Karpas-422 (cell line): ENCODE data around the gene PEF1. TPM values are rescaled to one million over a fixed set of nuclear protein-coding genes. Genes with fewer than 3 reads are reported as not detected.

Experiments used
- DNase-seq: peaks from one replicate; pipeline ENCODE4 v3.0.0-alpha.2; 2015
- H2AFZ ChIP-seq: fragments of 200-600 bp; sonication (generic); 2 replicates; pipeline ENCODE4 v1.6.1; 2014; ENCODE audit warnings: antibody characterized with exemption, low read length, mixed read lengths
- H3K27ac ChIP-seq: fragments of 200-600 bp; sonication (generic); 2 replicates; pipeline ENCODE4 v1.5.1; 2014; ENCODE audit warnings: mild to moderate bottlenecking, low read length, moderate library complexity
- H3K27me3 ChIP-seq: fragments of 200-600 bp; sonication (generic); 2 replicates; pipeline ENCODE4 v1.6.1; 2014; ENCODE audit warnings: low read length, mixed read lengths
- H3K36me3 ChIP-seq: fragments of 200-600 bp; sonication (generic); 2 replicates; pipeline ENCODE4 v1.6.1; 2014; ENCODE audit warnings: low read length, mixed read lengths; ENCODE audit not compliant: insufficient read depth
- H3K4me1 ChIP-seq: fragments of 200-600 bp; sonication (generic); 2 replicates; pipeline ENCODE4 v1.6.1; 2014; ENCODE audit warnings: mild to moderate bottlenecking, low read length, mixed read lengths
- H3K4me2 ChIP-seq: fragments of 200-600 bp; sonication (generic); 2 replicates; pipeline ENCODE4 v1.6.1; 2014; ENCODE audit warnings: low read length, low read depth, mild to moderate bottlenecking; ENCODE audit not compliant: poor library complexity, severe bottlenecking
- H3K4me3 ChIP-seq: fragments of 200-600 bp; sonication (generic); 2 replicates; pipeline ENCODE4 v1.5.1; 2014; ENCODE audit warnings: mild to moderate bottlenecking, antibody characterized with exemption, low read length, mixed read lengths
- H3K79me2 ChIP-seq: fragments of 200-600 bp; sonication (generic); 2 replicates; pipeline ENCODE4 v1.6.1; 2014; ENCODE audit warnings: mild to moderate bottlenecking, low read length, mixed read lengths
- H3K9ac ChIP-seq: fragments of 200-600 bp; sonication (generic); 2 replicates; pipeline ENCODE4 v1.6.0; 2014; ENCODE audit warnings: low read length
- H3K9me2 ChIP-seq: fragments of 200-600 bp; sonication (generic), shearing (Covaris generic); replicated peaks from 2 replicates; pipeline ENCODE4 v1.6.0; 2014; ENCODE audit warnings: mild to moderate bottlenecking, low read length, moderate library complexity; ENCODE audit not compliant: insufficient read depth
- H3K9me3 ChIP-seq: fragments of 300-700, 200-600 bp; sonication (generic); 2 replicates; pipeline ENCODE4 v1.6.1; 2014; ENCODE audit warnings: low read length, mixed read lengths
- H4K20me1 ChIP-seq: fragments of 200-600 bp; sonication (generic); 2 replicates; pipeline ENCODE4 v1.6.1; 2014; ENCODE audit warnings: mild to moderate bottlenecking, antibody characterized with exemption, low read length, low read depth; ENCODE audit not compliant: insufficient read depth
- total RNA-seq: library from RNA; depleted of rRNA; stranded (reverse); fragments of >200 nt; shearing (Covaris generic); gene quantifications from 2 replicates; pipeline ENCODE4 v1.2.3, GENCODE V29; 2014; ENCODE audit warnings: low replicate concordance

Gene PEF1
- total RNA-seq, 1 experiment from 2014 or later: 53.0 TPM

DNA sequence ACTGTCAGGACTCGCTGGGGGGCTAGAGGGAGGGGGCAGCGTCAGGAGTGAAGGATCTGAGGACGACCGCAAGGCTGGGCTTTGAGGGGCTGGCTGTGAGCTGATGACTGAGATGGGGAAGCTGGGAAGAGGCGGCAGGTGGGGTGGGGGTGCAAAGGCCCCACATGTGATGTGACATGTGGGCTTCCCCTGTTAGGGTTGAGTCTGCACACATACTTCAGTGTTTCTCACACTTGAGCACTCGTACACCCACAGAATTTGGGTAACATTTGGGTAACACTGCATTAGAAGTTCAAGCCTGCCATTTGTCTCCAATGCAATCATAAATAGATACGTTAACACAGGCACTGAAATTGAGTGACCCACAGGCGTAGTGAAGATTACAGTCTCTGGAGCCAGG, 42.9 kb upstream of the PEF1 start:
- Histone ChIP-seq H3K36me3 (no peaks in the 10 kb centered on the region), H3K4me3 (no peak overlapping the region), H3K9ac (no peak overlapping the region), H3K27ac (no peak overlapping the region), H3K27me3 (no peaks in the 10 kb centered on the region), H3K4me1 (peaks cover 8% of the 10 kb centered on the region), H3K9me2 (no peaks in the 10 kb centered on the region), H3K4me2 (no peak overlapping the region), H3K9me3 (no peaks in the 10 kb centered on the region), H4K20me1 (0 out of 2 replicates have a peak, but pooled peaks cover 3% of the 10 kb centered on the region), H2AFZ (no peak overlapping the region), H3K79me2 (no peaks in the 10 kb centered on the region)
- DNase-seq: no peak

DNA sequence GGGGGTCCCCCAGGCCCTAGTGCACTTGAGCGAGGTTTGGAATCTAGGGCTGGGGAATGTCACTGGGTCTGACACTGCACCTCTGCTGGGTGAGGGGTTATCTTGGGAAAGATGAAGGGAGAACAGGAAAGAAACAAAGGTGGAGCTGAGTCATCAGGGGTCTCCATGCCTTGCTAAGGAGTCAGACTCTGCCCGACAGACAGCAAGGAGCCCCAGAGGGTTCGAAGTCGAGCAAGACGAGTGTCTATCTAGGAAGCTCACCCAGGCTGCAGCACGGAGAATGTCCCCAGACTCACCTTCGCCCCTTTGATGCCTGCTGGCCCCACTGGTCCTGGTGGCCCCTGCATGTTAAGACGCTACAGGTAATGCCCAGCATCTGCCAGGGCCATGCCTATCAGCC, 41.1 kb upstream of the PEF1 start:
- Histone ChIP-seq H3K4me1 (peaks cover 8% of the 10 kb centered on the region), H4K20me1 (0 out of 2 replicates have a peak, but pooled peaks cover 3% of the 10 kb centered on the region), H3K4me2 (no peak overlapping the region), H3K36me3 (no peaks in the 10 kb centered on the region), H3K9me2 (no peaks in the 10 kb centered on the region), H3K9ac (no peak overlapping the region), H3K79me2 (no peaks in the 10 kb centered on the region), H3K4me3 (no peak overlapping the region), H3K27ac (no peak overlapping the region), H2AFZ (no peak overlapping the region), H3K27me3 (no peaks in the 10 kb centered on the region), H3K9me3 (no peaks in the 10 kb centered on the region)
- DNase-seq: no peak

DNA sequence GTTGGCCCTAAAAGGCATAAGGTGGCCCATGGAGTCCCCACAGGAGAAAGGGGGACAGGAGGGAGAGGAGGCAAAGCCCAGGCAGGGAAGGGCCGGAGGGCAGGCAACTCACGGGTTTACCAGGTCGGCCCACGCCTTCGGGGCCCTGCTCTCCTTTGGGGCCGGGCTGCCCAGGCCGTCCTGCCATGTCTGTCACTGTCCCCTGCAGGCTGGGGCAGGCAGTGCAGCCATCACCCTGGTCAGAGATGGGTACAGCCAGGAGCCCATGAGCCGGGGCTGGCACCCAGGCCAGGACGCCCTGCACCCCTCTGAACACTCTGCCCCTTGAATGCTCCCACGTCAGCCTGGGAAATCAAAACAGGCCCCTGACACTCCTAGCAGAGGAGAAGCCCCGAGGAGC, 39.3 kb upstream of the PEF1 start:
- Histone ChIP-seq H3K27ac (no peak overlapping the region), H3K36me3 (no peaks in the 10 kb centered on the region), H3K4me1 (peaks cover 8% of the 10 kb centered on the region), H2AFZ (no peak overlapping the region), H3K79me2 (no peaks in the 10 kb centered on the region), H3K9ac (no peak overlapping the region), H3K4me2 (no peak overlapping the region), H3K27me3 (no peaks in the 10 kb centered on the region), H3K4me3 (no peak overlapping the region), H3K9me3 (no peaks in the 10 kb centered on the region), H3K9me2 (no peaks in the 10 kb centered on the region), H4K20me1 (no peaks in the 10 kb centered on the region)
- DNase-seq: peak; percentile 76

DNA sequence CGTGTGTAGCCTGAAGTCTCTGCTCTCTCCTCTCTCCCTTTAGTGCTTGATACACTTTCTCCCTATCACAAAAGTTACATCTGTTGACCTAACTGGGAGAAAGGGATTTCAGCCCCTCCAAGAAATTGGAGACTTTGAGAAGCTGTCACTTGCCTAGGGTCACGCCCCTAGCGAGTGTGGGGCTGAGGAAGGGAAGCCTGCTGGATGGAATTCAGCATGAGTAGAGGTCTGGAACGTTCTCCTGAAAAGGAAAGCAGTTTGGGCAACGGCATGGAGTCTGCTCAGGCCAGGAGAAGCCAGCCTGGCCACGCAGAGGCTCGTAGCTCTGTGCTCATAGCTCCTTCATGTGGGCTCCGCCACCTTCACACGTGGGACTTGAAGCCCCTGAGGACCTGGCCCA, 36.7 kb upstream of the PEF1 start:
- no peak for DNase-seq
- H3K4me2 ChIP-seq: no peak overlapping the region
- no peak overlapping the region for H3K4me3 ChIP-seq
- no peaks in the 10 kb centered on the region for H3K36me3 ChIP-seq
- H3K9me3 ChIP-seq: no peaks in the 10 kb centered on the region
- no peak overlapping the region for H3K27ac ChIP-seq
- no peaks in the 10 kb centered on the region for H3K9me2 ChIP-seq
- no peaks in the 10 kb centered on the region for H3K4me1 ChIP-seq
- no peak overlapping the region for H2AFZ ChIP-seq
- no peak overlapping the region for H3K9ac ChIP-seq
- no peaks in the 10 kb centered on the region for H3K27me3 ChIP-seq
- H3K79me2 ChIP-seq: no peaks in the 10 kb centered on the region
- H4K20me1 ChIP-seq: no peaks in the 10 kb centered on the region

- H3K79me2 ChIP-seq: no peaks in the 10 kb centered on the region
- H3K9me3 ChIP-seq: no peaks in the 10 kb centered on the region
- no peak for DNase-seq
- H3K4me1 ChIP-seq: no peaks in the 10 kb centered on the region
- H3K27me3 ChIP-seq: no peaks in the 10 kb centered on the region
- no peak overlapping the region for H3K4me2 ChIP-seq
- H3K4me3 ChIP-seq: no peak overlapping the region
- no peak overlapping the region for H3K9ac ChIP-seq
- no peaks in the 10 kb centered on the region for H3K9me2 ChIP-seq
- no peaks in the 10 kb centered on the region for H4K20me1 ChIP-seq
- H3K27ac ChIP-seq: no peak overlapping the region
- no peak overlapping the region for H2AFZ ChIP-seq
- H3K36me3 ChIP-seq: no peaks in the 10 kb centered on the region
These were observed 35.1 kb upstream of the PEF1 start for GRCh38 chr1:31679676-31680230.

DNA sequence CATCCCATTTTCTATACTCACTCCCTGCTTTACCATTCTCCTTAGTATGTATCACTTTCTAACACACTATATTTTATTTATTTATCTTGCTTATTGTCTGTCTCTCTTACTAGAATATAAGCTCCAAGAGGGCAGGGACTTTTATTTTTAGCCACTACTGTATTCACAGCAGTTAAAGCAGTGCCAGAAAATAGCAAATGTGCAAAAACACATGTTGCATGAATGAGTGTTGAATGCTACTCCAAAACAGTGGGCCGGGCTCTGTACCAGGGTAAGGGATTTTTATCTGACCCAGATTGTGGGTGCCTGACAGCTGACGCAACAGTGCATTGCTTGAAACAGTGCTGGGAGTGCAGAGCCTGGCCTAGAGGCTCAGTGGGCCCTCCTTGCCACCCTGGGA, 34.4 kb upstream of the PEF1 start:
- no peak overlapping the region for H2AFZ ChIP-seq
- H3K9me3 ChIP-seq: no peaks in the 10 kb centered on the region
- H3K4me2 ChIP-seq: no peak overlapping the region
- no peaks in the 10 kb centered on the region for H4K20me1 ChIP-seq
- H3K36me3 ChIP-seq: no peaks in the 10 kb centered on the region
- no peaks in the 10 kb centered on the region for H3K9me2 ChIP-seq
- H3K4me3 ChIP-seq: no peak overlapping the region
- no peaks in the 10 kb centered on the region for H3K27me3 ChIP-seq
- no peak overlapping the region for H3K9ac ChIP-seq
- no peaks in the 10 kb centered on the region for H3K79me2 ChIP-seq
- H3K4me1 ChIP-seq: no peaks in the 10 kb centered on the region
- no peak for DNase-seq
- H3K27ac ChIP-seq: no peak overlapping the region

- DNase-seq: no peak
- Histone ChIP-seq H3K27ac (no peak overlapping the region), H3K4me3 (no peak overlapping the region), H3K4me1 (no peaks in the 10 kb centered on the region), H3K9me2 (no peaks in the 10 kb centered on the region), H3K9ac (no peak overlapping the region), H3K79me2 (no peaks in the 10 kb centered on the region), H2AFZ (no peak overlapping the region), H3K9me3 (no peaks in the 10 kb centered on the region), H3K36me3 (no peaks in the 10 kb centered on the region), H3K27me3 (no peaks in the 10 kb centered on the region), H4K20me1 (no peaks in the 10 kb centered on the region), H3K4me2 (no peak overlapping the region)
These were observed 34.0 kb upstream of the PEF1 start for GRCh38 chr1:31678681-31679080.

DNA sequence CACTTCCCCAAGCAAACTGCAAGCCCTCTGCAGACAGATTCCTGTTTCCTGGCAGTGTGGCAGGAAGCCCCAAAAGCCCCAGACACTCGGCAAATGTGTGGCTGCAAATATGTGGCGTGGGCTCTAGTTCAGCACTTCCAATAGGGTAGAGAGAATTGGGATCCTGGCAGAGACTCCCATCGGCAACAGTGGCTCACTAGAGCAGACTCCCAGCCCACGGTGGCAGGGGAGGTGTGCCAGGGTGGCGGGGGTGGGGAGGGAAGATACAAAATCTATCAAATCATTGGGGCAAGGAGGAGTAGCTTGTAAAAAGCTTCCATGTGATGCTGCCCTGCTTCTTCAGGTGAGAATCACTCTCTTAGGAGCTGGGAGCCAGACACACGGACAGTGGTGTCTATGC, 33.3 kb upstream of the PEF1 start:
- Histone ChIP-seq H3K4me3 (no peak overlapping the region), H3K79me2 (no peaks in the 10 kb centered on the region), H2AFZ (no peak overlapping the region), H3K4me1 (no peaks in the 10 kb centered on the region), H3K36me3 (no peaks in the 10 kb centered on the region), H3K9me2 (no peaks in the 10 kb centered on the region), H3K27ac (no peak overlapping the region), H3K9ac (no peak overlapping the region), H3K27me3 (no peaks in the 10 kb centered on the region), H3K4me2 (no peak overlapping the region), H4K20me1 (no peaks in the 10 kb centered on the region), H3K9me3 (no peaks in the 10 kb centered on the region)
- DNase-seq: no peak

- H3K27me3 ChIP-seq: no peaks in the 10 kb centered on the region
- H4K20me1 ChIP-seq: no peaks in the 10 kb centered on the region
- no peaks in the 10 kb centered on the region for H3K79me2 ChIP-seq
- no peak overlapping the region for H3K27ac ChIP-seq
- no peak overlapping the region for H3K4me2 ChIP-seq
- no peaks in the 10 kb centered on the region for H3K4me1 ChIP-seq
- no peaks in the 10 kb centered on the region for H3K9me3 ChIP-seq
- no peaks in the 10 kb centered on the region for H3K9me2 ChIP-seq
- no peak overlapping the region for H2AFZ ChIP-seq
- DNase-seq: no peak
- H3K9ac ChIP-seq: no peak overlapping the region
- H3K4me3 ChIP-seq: no peak overlapping the region
- H3K36me3 ChIP-seq: no peaks in the 10 kb centered on the region
These were observed 32.7 kb upstream of the PEF1 start for GRCh38 chr1:31677401-31677800.
